GM12892 (cell line): ENCODE measurements around the gene IMPG2.

ENCODE experiments used
- POLR2A ChIP-seq: IDR thresholded peaks from 2 replicates; pipeline ENCODE4 v1.6.1; 2011; ENCODE audit warnings: low read depth, low read length, control low read depth
- POLR2AphosphoS5 ChIP-seq: IDR thresholded peaks from 2 replicates; pipeline ENCODE4 v1.6.1; 2011; ENCODE audit warnings: low read depth, low read length, control low read depth

- TF ChIP-seq POLR2A (no peak), POLR2AphosphoS5 (no peak)
These were observed 68.9 kb downstream of the IMPG2 start for GRCh38 chr3:101251441-101251840.
